OCI-LY1 (cell line): Measurements from ENCODE around the gene TAC1.

ENCODE experiments used
- CTCF ChIP-seq: fragments of 200-600 bp; sonication (generic), shearing (Covaris generic); IDR thresholded peaks from 2 replicates; pipeline ENCODE4 v1.5.1; 2017; ENCODE audit warnings: mild to moderate bottlenecking, antibody characterized with exemption, low read length, moderate library complexity, mixed read lengths
- EZH2 ChIP-seq: fragments of 200-600 bp; sonication (generic), shearing (Covaris generic); IDR thresholded peaks from 2 replicates; pipeline ENCODE4 v1.8.0; 2017; ENCODE audit warnings: borderline replicate concordance, mixed run types, mild to moderate bottlenecking, antibody characterized with exemption, low read length, moderate library complexity, mixed read lengths

DNA sequence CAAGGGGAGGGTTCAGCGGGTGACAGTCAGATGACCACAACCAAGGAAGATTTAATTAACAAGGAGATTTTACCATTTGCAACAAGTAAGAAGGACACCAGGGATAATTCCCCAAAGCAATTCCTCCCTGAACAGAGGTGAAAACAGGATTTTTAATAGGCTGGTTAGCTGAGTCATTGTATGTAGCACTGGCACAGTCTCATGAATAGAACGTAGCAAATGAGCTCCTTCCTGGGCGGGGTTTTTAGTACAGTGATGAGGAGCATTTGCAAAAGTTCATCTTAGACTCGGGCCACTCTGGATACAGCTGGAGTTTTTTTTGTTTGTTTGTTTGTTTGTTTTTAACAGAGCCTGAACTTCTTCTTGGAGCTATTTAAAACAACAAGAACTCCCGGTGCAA is 39.0 kb downstream of the TAC1 start:
- TF ChIP-seq CTCF (no peak), EZH2 (no peak)
